Spinal cord (tissue), 10 donors: Measurements from ENCODE around the gene COX17. TPM values are rescaled to one million over a fixed set of nuclear protein-coding genes. Genes with fewer than 3 reads are reported as not detected.

Experiments
- DNase-seq, 6 donors: peaks; one replicate each; pipeline versions ENCODE4 v3.0.0 to v3.0.0-alpha.2; 2013 to 2015; ENCODE audit warnings: low spot score in 6 of 6, low read depth in 4 of 6
- H3K27ac ChIP-seq: one replicate; pipeline ENCODE4 v1.5.1; 2013; ENCODE audit warnings: low read depth, low read length, control low read depth
- H3K27me3 ChIP-seq: one replicate; pipeline ENCODE4 v1.6.1; 2013; ENCODE audit warnings: low read length; ENCODE audit not compliant: control insufficient read depth, insufficient read depth
- H3K36me3 ChIP-seq: one replicate; pipeline ENCODE4 v1.6.1; 2013; ENCODE audit warnings: low read length; ENCODE audit not compliant: control insufficient read depth, insufficient read depth
- H3K4me1 ChIP-seq: one replicate; pipeline ENCODE4 v1.6.1; 2013; ENCODE audit warnings: low read length; ENCODE audit not compliant: control insufficient read depth, insufficient read depth
- H3K4me3 ChIP-seq: one replicate; pipeline ENCODE4 v1.5.1; 2013; ENCODE audit warnings: low read depth, low read length, control low read depth
- H3K9me3 ChIP-seq: one replicate; pipeline ENCODE4 v1.6.1; 2013; ENCODE audit warnings: low read length; ENCODE audit not compliant: control insufficient read depth, insufficient read depth
- WGBS: methylation state at CpG from one replicate; pipeline ENCODE4 v1.1.5; 2013; ENCODE audit warnings: missing lambda C conversion rate; ENCODE audit not compliant: insufficient coverage; 5-methylcytosine and 5-hydroxymethylcytosine counted together
- polyA plus RNA-seq, 2 donors: library from polyadenylated mRNA; unstranded; fragments of 120-200 nt; gene quantifications; one replicate each; pipeline ENCODE4 v1.2.1, GENCODE V29; 2013; ENCODE audit not compliant: insufficient read length in 2 of 2
- total RNA-seq, 2 donors: library from RNA; depleted of rRNA in 1 of 2; stranded (reverse); fragments of 120-200 nt in 1 of 2; fragments of >200 nt in 1 of 2; gene quantifications; one replicate each; pipeline versions ENCODE4 v1.2.3 to v1.2.4, GENCODE V29; 2013 to 2014
- donor health status: healthy.

Gene COX17
- total and polyA plus RNA-seq, 4 donors, result 22.8 to 58.5 (median 45.2) TPM

DNA sequence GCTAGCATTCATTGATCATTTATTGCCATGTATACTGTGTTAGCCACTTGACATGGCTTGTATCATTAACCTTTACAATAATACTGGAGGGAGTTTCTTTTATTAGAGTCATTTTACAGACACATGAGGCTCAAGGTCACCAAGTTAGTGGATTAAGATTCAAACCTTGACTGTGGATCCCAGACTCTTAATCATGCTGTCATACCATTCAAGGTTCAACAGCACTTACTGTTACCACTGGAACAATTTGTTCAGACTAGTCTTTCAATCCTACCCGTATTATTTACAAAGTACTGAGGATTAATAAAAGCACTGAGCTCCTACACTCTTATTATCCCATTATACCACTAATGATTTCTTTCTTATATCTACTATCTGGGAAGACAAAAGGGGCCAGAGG lies 1.2 kb downstream of the COX17 start:
- Histone ChIP-seq H3K36me3 (peaks cover 17% of the 10 kb centered on the region), H3K4me1 (no peaks in the 10 kb centered on the region), H3K4me3 (peak overlapping the region; percentile 63), H3K9me3 (no peaks in the 10 kb centered on the region), H3K27ac (no peak overlapping the region), H3K27me3 (no peaks in the 10 kb centered on the region)
- WGBS, result no CpG with 5 or more reads among the region's 1 CpG
- no peak for DNase-seq

DNA sequence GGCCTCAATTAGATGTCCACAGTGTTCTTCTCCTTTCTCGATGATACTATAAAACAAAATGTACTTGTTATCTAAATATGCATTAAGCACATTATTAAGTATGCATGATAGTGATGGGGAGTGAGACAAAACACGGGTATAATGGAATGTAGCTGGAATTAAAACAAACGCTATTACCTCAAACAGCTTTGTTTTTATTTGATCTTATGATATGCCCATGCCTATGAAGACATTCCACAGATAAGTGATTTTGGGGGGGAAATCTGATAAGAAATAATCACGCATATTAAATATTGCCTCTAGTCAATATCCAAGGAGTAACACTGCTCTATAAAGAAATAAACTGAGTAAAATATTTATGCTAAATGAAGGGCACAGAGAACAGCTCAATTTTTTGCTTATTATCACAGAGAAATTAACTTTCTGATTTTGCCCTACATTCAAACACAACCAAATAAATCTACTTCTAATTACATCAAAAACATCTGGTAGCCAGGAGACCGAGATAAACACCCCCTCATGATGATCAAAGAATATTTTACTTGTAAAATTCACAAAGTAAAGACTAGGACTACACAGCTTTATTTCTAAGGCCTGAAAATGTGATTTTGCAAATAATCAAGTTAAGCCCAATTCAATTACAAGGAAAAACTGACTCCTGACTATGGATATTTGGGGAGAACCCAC lies 1.9 kb downstream of the COX17 start:
- no peaks in the 10 kb centered on the region for H3K27me3 ChIP-seq
- no peak overlapping the region for H3K4me3 ChIP-seq
- no CpG with 5 or more reads among the region's 5 CpGs for WGBS
- H3K4me1 ChIP-seq, result no peaks in the 10 kb centered on the region
- no peak overlapping the region for H3K27ac ChIP-seq
- no peaks in the 10 kb centered on the region for H3K9me3 ChIP-seq
- DNase-seq, result no peak
- H3K36me3 ChIP-seq, result peaks cover 17% of the 10 kb centered on the region

DNA sequence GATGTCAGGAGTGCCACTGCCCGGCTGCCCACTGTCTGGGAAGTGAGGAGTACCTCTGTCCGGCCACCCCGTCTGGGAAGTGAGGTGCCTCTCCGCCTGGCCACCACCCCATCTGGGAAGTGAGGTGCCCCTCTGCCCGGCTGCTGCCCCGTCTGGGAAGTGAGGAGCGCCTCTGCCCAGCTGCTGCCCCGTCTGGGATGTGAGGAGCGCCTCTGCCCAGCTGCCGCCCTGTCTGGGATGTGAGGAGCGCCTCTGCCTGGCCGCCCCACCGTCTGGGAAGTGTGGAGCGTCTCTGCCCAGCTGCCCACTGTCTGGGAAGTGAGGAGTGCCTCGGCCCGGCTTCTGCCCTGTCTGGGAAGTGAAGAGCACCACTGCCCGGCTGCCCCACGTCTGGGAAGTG lies 3.3 kb downstream of the COX17 start:
- H3K9me3 ChIP-seq, result no peaks in the 10 kb centered on the region
- WGBS, result 93% methylated on average over 16 of the region's 18 CpGs
- H3K27me3 ChIP-seq, result no peaks in the 10 kb centered on the region
- no peak for DNase-seq
- no peak overlapping the region for H3K4me3 ChIP-seq
- H3K36me3 ChIP-seq, result peaks cover 17% of the 10 kb centered on the region
- H3K4me1 ChIP-seq, result no peaks in the 10 kb centered on the region
- H3K27ac ChIP-seq, result no peak overlapping the region

DNA sequence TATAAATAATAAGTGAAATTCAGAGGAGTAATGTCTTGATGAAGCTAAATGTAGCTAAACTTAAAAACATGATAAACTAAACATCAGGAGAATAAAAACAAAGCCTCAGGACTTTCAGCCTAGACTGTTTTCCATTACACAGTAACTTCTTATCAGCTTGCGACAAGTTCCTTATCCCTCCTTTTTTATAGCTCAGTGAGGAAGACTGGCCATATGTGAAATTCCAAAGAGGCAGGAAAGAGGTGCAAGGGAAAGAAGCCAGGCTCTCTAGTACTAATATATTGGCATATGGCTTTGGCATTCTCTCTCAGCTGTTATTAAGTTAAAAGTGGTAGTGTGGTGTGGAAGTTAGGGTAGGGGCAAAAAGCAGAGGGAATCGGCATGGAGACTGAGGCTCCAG lies 4.4 kb downstream of the COX17 start:
- no CpG with 5 or more reads among the region's 2 CpGs for WGBS
- Histone ChIP-seq H3K36me3 (peaks cover 17% of the 10 kb centered on the region), H3K27ac (no peak overlapping the region), H3K4me1 (no peaks in the 10 kb centered on the region), H3K27me3 (no peaks in the 10 kb centered on the region), H3K4me3 (no peak overlapping the region), H3K9me3 (no peaks in the 10 kb centered on the region)
- no peak for DNase-seq

DNA sequence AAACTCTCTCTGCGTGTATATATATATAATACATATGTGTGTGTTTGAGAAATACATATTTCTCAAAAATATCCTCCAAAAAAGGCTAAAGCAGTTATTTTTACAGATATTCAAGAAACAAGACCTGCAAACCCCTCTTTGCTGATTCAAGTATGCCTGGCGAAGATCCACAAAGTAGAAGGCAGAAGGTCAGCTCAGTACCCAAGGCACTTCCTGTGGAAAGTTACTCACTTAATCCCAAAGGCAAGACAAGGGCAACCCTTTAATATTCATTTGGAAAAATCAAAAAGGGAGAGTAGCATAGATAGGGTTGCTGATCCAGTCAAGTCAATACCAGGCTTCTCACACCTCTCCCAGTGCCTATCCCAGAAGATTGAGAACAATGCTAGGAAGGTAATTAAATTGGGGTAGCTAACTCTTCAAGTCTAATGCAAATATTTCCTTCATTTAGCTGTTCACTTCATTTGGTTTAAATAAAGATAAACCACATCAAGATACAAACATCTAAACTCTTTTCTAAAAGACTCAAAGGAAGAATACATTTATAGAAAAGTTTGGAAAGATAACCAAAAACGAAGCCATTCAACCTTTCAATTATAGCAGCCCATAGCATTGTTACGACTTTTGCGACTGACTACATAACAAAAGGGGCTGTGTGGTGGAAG lies 7.2 kb downstream of the COX17 start:
- Histone ChIP-seq H3K4me1 (no peaks in the 10 kb centered on the region), H3K27ac (no peak overlapping the region), H3K27me3 (no peaks in the 10 kb centered on the region), H3K4me3 (no peak overlapping the region), H3K9me3 (no peaks in the 10 kb centered on the region), H3K36me3 (peaks cover 17% of the 10 kb centered on the region)
- no CpG with 5 or more reads among the region's 5 CpGs for WGBS
- no peak for DNase-seq

DNA sequence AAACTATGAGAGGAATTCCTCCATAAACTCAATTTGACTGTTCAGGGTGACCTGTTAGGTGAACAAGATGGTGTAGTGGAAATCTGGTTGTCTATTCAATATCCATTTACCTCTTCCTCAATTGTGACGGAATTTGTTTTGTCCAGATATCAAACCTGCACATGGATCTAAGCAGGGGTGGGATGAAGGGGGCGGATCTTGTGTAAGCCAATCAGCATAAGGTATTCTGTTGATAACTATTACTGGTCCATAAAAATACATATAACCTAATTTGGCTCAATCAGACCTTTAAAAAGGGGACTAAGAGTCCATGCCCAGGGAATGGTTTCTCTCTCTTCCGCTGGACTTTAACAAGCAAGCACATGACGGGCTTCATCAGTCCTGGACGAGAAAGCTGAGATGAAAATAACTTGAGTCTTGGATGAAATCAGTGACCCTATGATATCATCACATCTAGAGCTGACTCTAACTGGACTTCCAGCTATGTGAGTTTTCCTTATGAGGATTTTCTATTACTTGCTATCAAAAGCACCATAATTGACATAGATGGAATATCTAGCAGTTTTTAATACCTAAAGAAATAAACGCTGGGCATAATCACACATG lies 11.1 kb downstream of the COX17 start:
- H3K4me3 ChIP-seq, result no peak overlapping the region
- no peaks in the 10 kb centered on the region for H3K4me1 ChIP-seq
- H3K9me3 ChIP-seq, result no peaks in the 10 kb centered on the region
- H3K27me3 ChIP-seq, result no peaks in the 10 kb centered on the region
- no peak for DNase-seq
- no CpG with 5 or more reads among the region's 6 CpGs for WGBS
- no peaks in the 10 kb centered on the region for H3K36me3 ChIP-seq
- no peak overlapping the region for H3K27ac ChIP-seq

DNA sequence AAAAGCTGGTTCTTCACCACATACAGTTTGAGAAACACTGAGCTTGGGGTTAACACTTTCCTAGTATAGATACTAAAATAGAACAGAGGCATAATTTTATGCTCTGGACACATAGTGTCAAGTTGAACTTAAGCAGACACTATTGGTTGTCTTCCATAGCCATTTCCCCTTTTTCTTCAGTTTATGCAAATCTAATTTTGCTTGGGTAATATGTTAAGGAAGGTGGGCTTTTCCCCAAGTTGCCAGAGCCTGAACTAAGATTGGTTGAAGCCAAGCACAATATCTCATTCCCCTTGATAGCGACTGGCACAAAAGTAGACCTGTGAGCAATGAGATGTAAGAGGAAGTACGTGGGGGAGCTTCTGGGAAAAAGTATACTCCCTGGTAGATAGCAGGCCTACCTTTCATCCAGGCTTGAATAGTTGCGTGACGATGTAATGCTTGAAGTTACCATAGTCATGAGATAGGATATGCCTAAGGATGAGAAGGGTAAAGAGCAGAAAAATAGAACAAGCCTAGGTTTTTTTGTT lies 12.3 kb downstream of the COX17 start:
- no peaks in the 10 kb centered on the region for H3K4me1 ChIP-seq
- no peaks in the 10 kb centered on the region for H3K27me3 ChIP-seq
- no peak overlapping the region for H3K27ac ChIP-seq
- no peak overlapping the region for H3K4me3 ChIP-seq
- no peaks in the 10 kb centered on the region for H3K36me3 ChIP-seq
- DNase-seq, result no peak
- no peaks in the 10 kb centered on the region for H3K9me3 ChIP-seq
- WGBS, result 94% methylated on average over 4 of the region's 4 CpGs

DNA sequence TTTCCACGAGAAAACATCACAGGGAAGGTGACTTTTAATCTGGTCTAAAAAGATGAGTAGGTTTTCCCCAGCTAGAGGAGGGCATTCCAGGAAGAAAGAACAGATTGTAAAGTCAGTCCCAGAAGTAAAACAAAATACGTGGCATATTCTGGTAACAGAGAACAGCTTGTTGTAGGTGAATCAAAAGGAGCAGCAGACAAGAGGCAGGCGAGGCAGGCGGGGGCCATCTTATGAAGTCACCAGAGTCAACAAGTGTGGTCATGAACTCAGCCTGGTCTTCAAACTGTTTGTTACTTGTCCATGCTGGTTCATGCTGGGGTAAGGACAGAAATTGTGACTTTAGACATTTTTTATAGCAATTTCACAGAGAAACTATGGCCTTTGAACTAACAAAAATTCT lies 12.8 kb downstream of the COX17 start:
- H3K9me3 ChIP-seq, result no peaks in the 10 kb centered on the region
- no peaks in the 10 kb centered on the region for H3K4me1 ChIP-seq
- DNase-seq, result no peak
- no peaks in the 10 kb centered on the region for H3K36me3 ChIP-seq
- no peak overlapping the region for H3K27ac ChIP-seq
- no peak overlapping the region for H3K4me3 ChIP-seq
- WGBS, result 93% methylated on average over 4 of the region's 4 CpGs
- H3K27me3 ChIP-seq, result no peaks in the 10 kb centered on the region

DNA sequence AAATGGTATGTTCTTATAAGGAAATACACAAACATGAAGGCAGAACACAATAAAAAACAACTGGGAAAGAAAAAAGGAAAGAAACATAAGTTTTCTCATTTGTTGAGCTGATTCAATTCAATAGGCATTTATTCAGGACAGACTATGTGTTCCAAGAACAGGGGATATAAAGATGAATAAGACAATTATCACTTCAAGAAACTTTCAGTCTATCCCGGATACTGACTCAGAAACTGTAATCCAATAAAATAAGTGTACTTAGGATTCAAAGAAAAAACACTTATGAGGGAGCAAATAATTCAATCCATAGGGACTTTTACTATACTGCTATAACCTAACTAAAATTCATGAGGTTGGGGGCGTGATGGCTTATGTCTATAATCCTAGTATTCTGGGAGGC lies 13.3 kb downstream of the COX17 start:
- no CpG with 5 or more reads among the region's 2 CpGs for WGBS
- H3K36me3 ChIP-seq, result no peaks in the 10 kb centered on the region
- H3K9me3 ChIP-seq, result no peaks in the 10 kb centered on the region
- no peaks in the 10 kb centered on the region for H3K27me3 ChIP-seq
- no peaks in the 10 kb centered on the region for H3K4me1 ChIP-seq
- no peak overlapping the region for H3K4me3 ChIP-seq
- DNase-seq, result no peak
- H3K27ac ChIP-seq, result no peak overlapping the region
